Motor neuron (in vitro differentiated cells): ENCODE results near the gene SYTL3. TPM values are rescaled to one million over a fixed set of nuclear protein-coding genes. Genes with fewer than 3 reads are reported as not detected.

Experiments
- ATAC-seq, 8 experiments: fragments of 200-7000 bp; cut with Tn5 transposase; replicated peaks in 6 of 8; 2 replicates each; pipeline ENCODE4 v1.8.0; 2021; ENCODE audit warnings: mild to moderate bottlenecking in 8 of 8, moderate library complexity in 8 of 8
- H3K27ac ChIP-seq, 2 donors: fragments of 250-450 bp; sonication (Bioruptor Pico); 2 replicates each; pipeline ENCODE4 v1.9.0; 2021; ENCODE audit warnings: antibody characterized with exemption in 2 of 2, mild to moderate bottlenecking in 2 of 2, moderate library complexity in 1 of 2
- H3K4me1 ChIP-seq, 2 donors: fragments of 250-450 bp; sonication (Bioruptor Pico); replicated peaks in 1 of 2; 2 replicates each; pipeline ENCODE4 v1.6.1; 2021; ENCODE audit warnings: antibody characterized with exemption in 2 of 2, mild to moderate bottlenecking in 2 of 2, moderate library complexity in 1 of 2
- H3K4me3 ChIP-seq, 5 donors: fragments of 250-450 bp; sonication (Bioruptor Pico); 2 replicates each; pipeline ENCODE4 v1.9.0; 2021; ENCODE audit warnings: antibody characterized with exemption in 5 of 5, mild to moderate bottlenecking in 5 of 5, moderate library complexity in 4 of 5
- whole genome bisulfite sequencing, 10 experiments: fragments of 450-650 bp; shearing (Covaris generic); methylation state at CpG; one replicate each; pipeline ENCODE4 v1.0.0; 2022; 5-methylcytosine and 5-hydroxymethylcytosine counted together
- in situ Hi-C, 9 experiments: fragments of 400-800 bp; cut with MboI; loops; one replicate each; pipeline ENCODE4 v1.15.0; 2021; ENCODE audit warnings: low sequenced_read_pairs in 9 of 9, low pct_unique_long_range_greater_than_20kb in 2 of 9; ENCODE audit not compliant: unreplicated experiment in 9 of 9
- total RNA-seq, 8 experiments: library from RNA; unstranded; fragments of 300-600 nt; gene quantifications; 2 replicates each; pipeline versions ENCODE4 v1.2.3 to v1.2.4, GENCODE V29; 2022

SYTL3 gene
- total RNA-seq, 8 experiments from 2014 or later: 0.52 to 15.5 (median 1.3) TPM

GRCh38 chr6:158703837-158704822 lies 54.3 kb downstream of the SYTL3 start:
- H3K4me3 ChIP-seq: peak overlapping the region; percentile 4 to 25 (median 19)
- WGBS, 10 experiments: 0 to 69% (median 18%) methylated on average over 1 to 21 of the region's 42 CpGs; no CpG with 5 or more reads in 2 of the 10 experiments
- peak; percentile 93 to 100 (median 99) for ATAC-seq
- no peak overlapping the region for H3K27ac ChIP-seq
- H3K4me1 ChIP-seq: peaks cover 3 to 5% of the 10 kb centered on the region in 2 donors
- in situ Hi-C loops: loop anchor here (10.0 to 25.0 kb wide), 5 partner anchors 258 to 408 kb away; no protein-coding TSS in a partner anchor

DNA sequence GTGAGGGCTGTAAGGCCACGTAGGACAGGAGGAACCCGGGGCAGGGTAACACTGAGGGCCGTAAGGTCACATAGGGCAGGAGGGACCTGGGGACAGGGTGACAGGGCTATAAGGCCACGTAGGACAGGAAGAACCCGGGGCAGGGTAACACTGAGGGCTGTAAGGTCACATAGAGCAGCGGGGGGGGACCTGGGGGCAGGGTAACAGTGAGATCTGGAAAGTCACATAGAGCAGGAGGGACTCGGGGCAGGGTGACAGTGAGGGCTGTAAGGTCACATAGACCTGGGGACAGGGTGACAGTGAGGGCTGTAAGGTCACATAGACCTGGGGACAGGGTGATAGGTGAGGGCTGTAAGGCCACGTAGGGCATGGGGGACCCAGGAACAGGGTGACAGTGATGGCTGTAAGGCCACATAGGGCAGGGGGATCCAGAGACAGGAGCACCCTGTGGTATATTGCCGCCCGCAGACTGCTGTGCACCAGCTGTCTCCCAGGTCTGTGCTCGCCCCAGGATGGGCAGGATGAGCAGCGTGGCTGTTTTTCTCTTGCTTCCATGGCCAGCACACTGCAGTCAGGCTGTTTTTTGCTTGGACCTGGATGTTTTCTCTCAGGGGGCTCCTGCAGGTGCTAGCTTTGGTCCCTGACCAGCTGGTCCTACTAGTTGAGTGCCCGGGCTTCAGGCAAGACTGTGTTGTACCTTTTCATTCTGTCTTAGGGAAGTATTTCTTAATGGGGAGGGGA lies 55.7 kb downstream of the SYTL3 start:
- in situ Hi-C loops: loop anchor here (10.0 to 25.0 kb wide), 5 partner anchors 257 to 407 kb away; no protein-coding TSS in a partner anchor
- H3K27ac ChIP-seq: no peak overlapping the region
- no peak for ATAC-seq
- 100% methylated on average over 2 of the region's 13 CpGs; no CpG with 5 or more reads in 8 of the 10 experiments for WGBS, 10 experiments
- peaks cover 3 to 5% of the 10 kb centered on the region in 2 donors for H3K4me1 ChIP-seq
- no peak overlapping the region for H3K4me3 ChIP-seq

DNA sequence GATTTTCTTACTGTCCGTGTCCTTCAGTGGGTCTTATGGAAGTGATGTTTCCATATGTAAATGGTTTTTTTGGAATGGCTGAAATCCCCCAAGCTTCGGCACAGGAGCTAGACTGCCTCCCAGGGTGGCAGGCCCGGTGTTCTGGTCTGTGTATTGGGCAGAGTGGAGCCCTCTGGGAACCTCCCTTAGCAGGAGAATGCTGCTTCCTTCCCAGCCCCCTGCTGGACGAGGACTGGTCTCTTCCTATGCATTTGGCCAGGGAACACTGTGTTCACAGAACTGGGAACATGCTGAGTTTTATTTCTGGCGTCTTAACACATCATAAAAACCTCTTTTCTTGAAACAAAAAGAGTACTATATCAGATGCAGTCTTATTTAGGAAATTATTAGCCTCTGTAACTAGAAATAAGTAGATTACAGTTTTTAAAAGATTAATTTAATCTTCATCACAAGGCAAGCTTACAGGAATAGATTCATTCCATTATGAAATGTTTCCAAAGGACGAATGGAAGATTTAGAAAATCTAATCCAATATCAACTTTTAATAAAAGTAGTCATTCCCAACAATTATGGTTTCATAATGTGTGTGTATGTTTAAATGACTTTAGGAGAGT lies 56.6 kb downstream of the SYTL3 start:
- Histone ChIP-seq H3K4me1 (peaks cover 3 to 5% of the 10 kb centered on the region in 2 donors), H3K4me3 (no peak overlapping the region), H3K27ac (no peak overlapping the region)
- ATAC-seq: peak in 3 of 8 experiments; percentile 5 to 41 (median 12)
- in situ Hi-C loops: loop anchor here (10.0 to 25.0 kb wide), 5 partner anchors 256 to 406 kb away; no protein-coding TSS in a partner anchor
- WGBS, 10 experiments: 3 to 83% (median 45%) methylated on average over 1 to 5 of the region's 6 CpGs; no CpG with 5 or more reads in 1 of the 10 experiments

DNA sequence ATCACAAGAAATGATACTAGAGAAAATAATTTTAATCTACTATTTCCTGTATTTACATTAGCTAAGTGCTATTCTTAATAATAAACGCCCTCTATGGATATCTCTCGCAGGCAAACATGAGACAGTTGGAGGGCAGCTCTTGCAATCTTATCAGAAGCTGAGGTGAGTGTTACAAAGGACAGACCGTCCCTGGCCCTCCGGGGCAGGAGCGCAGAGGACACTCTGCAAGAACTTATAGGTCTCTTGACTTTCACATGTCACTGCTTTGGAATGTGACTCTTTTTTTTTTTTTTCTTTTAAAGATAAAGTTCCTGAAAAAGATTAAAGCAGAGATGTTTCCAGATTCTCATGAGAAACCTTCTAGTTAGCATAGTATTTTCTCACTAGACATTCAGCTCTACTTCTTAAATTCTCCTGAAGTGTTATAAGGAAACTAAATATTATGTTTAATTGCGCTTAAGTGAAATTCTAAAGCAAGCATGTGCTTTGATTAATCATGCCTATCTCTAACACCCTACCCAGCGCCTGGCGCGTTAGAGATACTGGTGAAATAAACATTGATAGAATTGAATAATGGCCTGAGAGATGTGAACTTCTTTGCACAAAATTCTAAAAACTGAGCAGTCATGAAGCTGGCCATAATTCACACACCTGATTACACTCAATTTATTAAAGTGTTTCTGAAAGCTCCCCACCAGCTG lies 57.4 kb downstream of the SYTL3 start:
- H3K4me3 ChIP-seq: no peak overlapping the region
- no peak overlapping the region for H3K27ac ChIP-seq
- 19 to 80% (median 65%) methylated on average over 4 to 9 of the region's 9 CpGs for whole genome bisulfite sequencing, 10 experiments
- in situ Hi-C loops: loop anchor here (10.0 to 25.0 kb wide), 5 partner anchors 255 to 405 kb away; no protein-coding TSS in a partner anchor
- no peak for ATAC-seq
- peaks cover 3 to 5% of the 10 kb centered on the region in 2 donors for H3K4me1 ChIP-seq

GRCh38 chr6:158707821-158708195 lies 58.0 kb downstream of the SYTL3 start:
- 17 to 100% (median 81%) methylated on average over 1 to 7 of the region's 10 CpGs; no CpG with 5 or more reads in 1 of the 10 experiments for WGBS, 10 experiments
- Histone ChIP-seq H3K4me3 (no peak overlapping the region), H3K27ac (no peak overlapping the region), H3K4me1 (peaks cover 3 to 5% of the 10 kb centered on the region in 2 donors)
- in situ Hi-C loops: loop anchor here (10.0 to 25.0 kb wide), 5 partner anchors 254 to 404 kb away; no protein-coding TSS in a partner anchor
- no peak for ATAC-seq

DNA sequence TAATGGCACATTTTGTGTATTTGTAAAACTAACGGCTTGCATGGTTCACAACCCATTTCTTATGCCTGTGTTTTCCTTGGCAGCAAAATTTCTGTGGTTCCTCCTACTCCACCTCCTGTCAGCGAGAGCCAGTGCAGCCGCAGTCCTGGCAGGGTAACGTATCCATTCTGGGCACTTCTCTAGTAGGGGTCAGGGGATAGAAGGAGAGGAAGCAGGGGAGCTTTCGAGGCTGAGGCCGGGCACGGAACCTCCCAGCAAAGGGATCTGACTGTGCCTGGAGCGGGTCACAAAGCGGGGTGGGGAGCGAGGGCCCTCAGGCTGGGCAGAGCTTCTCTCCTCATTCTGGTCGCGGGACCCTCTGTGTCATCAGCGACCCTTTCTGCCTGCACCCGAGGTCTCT lies 58.4 kb downstream of the SYTL3 start:
- H3K27ac ChIP-seq: no peak overlapping the region
- H3K4me3 ChIP-seq: no peak overlapping the region
- in situ Hi-C loops: loop anchor here (10.0 to 25.0 kb wide), 5 partner anchors 254 to 404 kb away; no protein-coding TSS in a partner anchor
- peaks cover 3 to 5% of the 10 kb centered on the region in 2 donors for H3K4me1 ChIP-seq
- ATAC-seq: no peak
- WGBS, 10 experiments: 0 to 100% (median 84%) methylated on average over 1 to 10 of the region's 14 CpGs; no CpG with 5 or more reads in 2 of the 10 experiments

DNA sequence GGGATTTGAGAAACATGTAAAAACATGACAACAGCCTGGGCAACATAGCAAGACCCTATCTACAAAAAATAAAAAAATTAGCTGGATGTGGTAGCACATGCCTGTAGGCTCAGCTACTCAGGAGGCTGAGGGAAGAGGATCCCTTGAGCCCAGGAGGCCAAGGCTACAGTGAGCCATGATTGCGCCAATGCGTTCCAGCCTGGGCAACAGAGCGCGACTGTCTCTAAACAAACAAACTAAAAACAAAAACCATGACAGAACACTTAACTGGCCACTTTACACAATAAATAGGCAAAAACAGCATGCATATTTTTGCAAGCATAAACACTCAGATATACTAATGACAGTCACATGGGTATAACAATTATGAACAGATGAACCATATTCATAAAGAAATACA lies 60.0 kb downstream of the SYTL3 start:
- Histone ChIP-seq H3K4me3 (no peak overlapping the region), H3K27ac (no peak overlapping the region), H3K4me1 (peaks cover under 1 to 6% of the 10 kb centered on the region in 2 donors)
- no peak for ATAC-seq
- 88 to 100% (median 93%) methylated on average over 2 to 4 of the region's 4 CpGs; no CpG with 5 or more reads in 3 of the 10 experiments for WGBS, 10 experiments
- in situ Hi-C loops: loop anchor here (10.0 to 25.0 kb wide), 5 partner anchors 252 to 402 kb away; no protein-coding TSS in a partner anchor

DNA sequence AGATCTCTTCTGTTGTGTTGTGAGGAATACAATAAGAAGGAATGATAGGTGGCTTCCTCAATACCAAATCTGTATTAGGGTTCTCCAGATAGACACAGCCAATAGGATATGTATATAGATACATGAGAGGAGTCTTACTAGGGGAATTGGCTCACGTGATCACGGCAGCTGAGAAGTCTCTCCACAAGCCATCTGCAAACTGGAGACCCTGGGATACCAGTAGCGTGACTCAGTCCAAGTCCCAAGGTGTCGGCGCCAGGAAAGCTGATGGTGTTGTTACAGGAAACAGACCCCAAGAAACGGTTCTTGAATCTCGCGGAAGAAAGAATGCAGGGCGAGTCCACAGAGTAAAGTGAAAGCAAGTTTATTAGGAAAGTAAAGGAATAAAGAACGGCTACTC lies 61.4 kb downstream of the SYTL3 start:
- no peak overlapping the region for H3K27ac ChIP-seq
- in situ Hi-C loops: loop anchor here in 6 of 9 experiments (25.0 kb wide), 3 partner anchors 251 to 401 kb away; no protein-coding TSS in a partner anchor

DNA sequence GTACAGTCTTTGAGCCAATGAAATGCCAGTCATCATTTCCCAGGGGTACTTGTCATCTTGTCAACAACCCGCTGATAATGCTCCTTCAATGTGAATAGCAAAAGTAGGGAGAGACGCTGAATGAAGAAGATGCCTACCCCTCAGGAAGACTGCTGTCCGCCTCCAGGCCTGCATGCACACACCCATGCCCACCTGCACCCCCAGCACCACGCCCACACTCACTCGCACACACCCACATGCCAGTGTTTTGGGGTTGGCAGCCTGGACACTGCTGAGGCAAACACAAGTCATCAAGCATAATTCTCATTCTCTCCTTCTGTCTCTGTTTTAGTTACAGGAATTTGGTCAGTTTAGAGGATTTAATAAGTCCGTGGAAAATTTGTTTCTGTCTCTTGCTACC lies 63.6 kb downstream of the SYTL3 start:
- Histone ChIP-seq H3K27ac (no peak overlapping the region), H3K4me3 (no peak overlapping the region), H3K4me1 (peaks cover 6 to 12% of the 10 kb centered on the region in 2 donors)
- in situ Hi-C loops: loop anchor here in 6 of 9 experiments (25.0 kb wide), 3 partner anchors 249 to 399 kb away; no protein-coding TSS in a partner anchor
- WGBS, 10 experiments: 67 to 100% (median 90%) methylated on average over 1 to 5 of the region's 6 CpGs; no CpG with 5 or more reads in 3 of the 10 experiments
- no peak for ATAC-seq

More for the DNA sequence above, 61.4 kb downstream of the SYTL3 start:
- H3K4me3 ChIP-seq: no peak overlapping the region
- peaks cover 6 to 12% of the 10 kb centered on the region in 2 donors for H3K4me1 ChIP-seq
- ATAC-seq: no peak
- WGBS, 10 experiments: 84 to 100% (median 94%) methylated on average over 2 to 10 of the region's 10 CpGs; no CpG with 5 or more reads in 2 of the 10 experiments

GRCh38 chr6:158714706-158715105 lies 64.9 kb downstream of the SYTL3 start:
- ATAC-seq: peak in 4 of 8 experiments; percentile 47 to 69 (median 58)
- H3K27ac ChIP-seq: peak overlapping the region in 1 of 2 donors; percentile 36
- no peak overlapping the region for H3K4me3 ChIP-seq
- peaks cover 6 to 12% of the 10 kb centered on the region in 2 donors for H3K4me1 ChIP-seq
- WGBS, 10 experiments: 17 to 100% (median 62%) methylated on average over 1 to 8 of the region's 8 CpGs; no CpG with 5 or more reads in 2 of the 10 experiments
- in situ Hi-C loops: loop anchor here in 6 of 9 experiments (25.0 kb wide), 3 partner anchors 248 to 398 kb away; no protein-coding TSS in a partner anchor
